Pancreas (tissue), 10 donors: ENCODE data around the gene ISOC2. TPM values are rescaled to one million over a fixed set of nuclear protein-coding genes. Genes with fewer than 3 reads are reported as not detected.

Source experiments
- ATAC-seq, 4 donors: fragments of 200-7000 bp; cut with Tn5 transposase; one replicate each; pipeline versions ENCODE4 v1.8.0 to v1.9.1; 2020; ENCODE audit warnings: mild to moderate bottlenecking in 4 of 4, moderate library complexity in 4 of 4
- DNase-seq, 6 donors: peaks; one replicate each; pipeline ENCODE4 v3.0.0-alpha.2; 2020
- FAIRE-seq: peaks from 2 replicates; lab custom pipeline; 2012; peaks lifted over from hg19 to GRCh38; lab: Jason Lieb, UNC
- H3K27ac ChIP-seq, 4 donors: fragments of 200-600 bp; sonication (generic); 1 replicate in 3 of 4; 2 replicates in 1 of 4; pipeline versions ENCODE4 v1.5.0 to v1.8.0; 2020
- H3K27me3 ChIP-seq, 4 donors: fragments of 200-600 bp; one replicate each; pipeline ENCODE4 v1.8.0; 2021
- H3K36me3 ChIP-seq, 3 donors: fragments of 200-600 bp; sonication (generic) in 1 of 3; one replicate each; pipeline versions ENCODE4 v1.5.0 to v1.8.0; 2020 to 2021
- H3K4me1 ChIP-seq, 3 donors: fragments of 200-600 bp; one replicate each; pipeline ENCODE4 v1.8.0; 2021
- H3K4me3 ChIP-seq, 4 donors: fragments of 200-600 bp; sonication (generic) in 2 of 4; one replicate each; pipeline versions ENCODE4 v1.5.0 to v1.8.0; 2020 to 2021
- H3K9me3 ChIP-seq, 4 donors: fragments of 200-600 bp; one replicate each; pipeline ENCODE4 v1.8.0; 2021
- WGBS, 2 donors: extraction: QIAGEN DNeasy Blood & Tissue Kit; methylation state at CpG; one replicate each; pipeline ENCODE4 v1.1.7; 2013; 5-methylcytosine and 5-hydroxymethylcytosine counted together
- intact Hi-C, 3 donors: fragments of 100-400 bp; cut with DNase I; formaldehyde crosslinking; loops; one replicate each; pipeline versions ENCODE4 v1.11.1 to v1.14.2; 2022
- polyA plus RNA-seq, 2 donors: library from polyadenylated mRNA; stranded (reverse); fragments of 200-250 nt; gene quantifications; one replicate each; pipeline ENCODE4 v1.2.3, GENCODE V29; 2013
- total RNA-seq, 6 donors: library from RNA; stranded (reverse); fragmentation: NEBNext Ultra II Directional in 4 of 6; extraction: Animal tissue kit (Norgen Biotek cat#: 25700) in 4 of 6; gene quantifications; one replicate each; pipeline versions ENCODE4 v1.2.1 to v1.2.4, GENCODE V29; 2021 to 2023
- TF ChIP-seq, protein P1 (sequence below), 4 donors: fragments of 200-600 bp; sonication (generic) in 3 of 4; IDR thresholded peaks; one replicate each; pipeline versions ENCODE4 v1.5.0 to v1.8.0; 2021; ENCODE audit warnings: antibody characterized with exemption in 4 of 4
- donor health status: healthy with polysubstance abuse.
- donor health status: DM: no; HTN: no; CAD: no; lungs with moderate emphysema.
- donor health status: DM: no; HTN: no; CAD: no.
- donor health status: control.
- donor health status: control.
- donor health status: Bipolar disorder and iron deficiency.
- donor health status: DM: yes; HTN: yes; CAD: no.
- donor health status: DM: no; HTN: no; CAD: no.
- donor health status: DM: no; HTN: no; CAD: no.
- donor health status: DM: yes; HTN: yes; CAD: no.

ISOC2 gene
- total and polyA plus RNA-seq, 8 donors = 13.0 to 43.9 (median 21.8) TPM

DNA sequence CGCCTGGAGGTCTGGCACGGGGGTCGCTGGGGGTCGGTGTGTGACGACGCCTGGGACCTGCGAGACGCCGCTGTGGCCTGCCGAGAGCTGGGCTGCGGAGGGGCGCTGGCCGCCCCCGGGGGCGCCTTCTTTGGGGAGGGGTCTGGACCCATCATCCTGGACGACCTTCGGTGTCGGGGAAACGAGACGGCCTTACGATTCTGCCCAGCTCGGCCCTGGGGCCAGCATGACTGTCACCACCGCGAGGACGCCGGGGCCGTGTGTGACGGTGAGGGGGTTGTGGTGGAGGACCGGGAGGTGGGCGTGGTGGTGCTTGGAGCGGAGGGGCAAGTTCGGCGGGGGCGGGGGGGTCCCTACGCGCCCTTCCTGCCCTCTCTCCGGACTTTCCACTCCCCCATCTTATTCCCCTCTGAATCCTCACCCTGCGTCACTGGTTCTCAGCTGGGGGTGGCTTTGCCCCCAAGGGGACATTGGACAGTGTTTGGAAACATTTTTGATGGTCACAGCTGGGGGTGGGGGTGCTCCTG is 32.3 kb upstream of the ISOC2 start:
- ATAC-seq (no peak), DNase-seq (peak in 1 of 6 donors; percentile 20), FAIRE-seq (no peak)
- no peaks in the 10 kb centered on the region for H3K36me3 ChIP-seq
- 29 to 46% methylated on average over 30 to 33 of the region's 38 CpGs for WGBS, 2 donors
- TF ChIP-seq, protein P1, sequence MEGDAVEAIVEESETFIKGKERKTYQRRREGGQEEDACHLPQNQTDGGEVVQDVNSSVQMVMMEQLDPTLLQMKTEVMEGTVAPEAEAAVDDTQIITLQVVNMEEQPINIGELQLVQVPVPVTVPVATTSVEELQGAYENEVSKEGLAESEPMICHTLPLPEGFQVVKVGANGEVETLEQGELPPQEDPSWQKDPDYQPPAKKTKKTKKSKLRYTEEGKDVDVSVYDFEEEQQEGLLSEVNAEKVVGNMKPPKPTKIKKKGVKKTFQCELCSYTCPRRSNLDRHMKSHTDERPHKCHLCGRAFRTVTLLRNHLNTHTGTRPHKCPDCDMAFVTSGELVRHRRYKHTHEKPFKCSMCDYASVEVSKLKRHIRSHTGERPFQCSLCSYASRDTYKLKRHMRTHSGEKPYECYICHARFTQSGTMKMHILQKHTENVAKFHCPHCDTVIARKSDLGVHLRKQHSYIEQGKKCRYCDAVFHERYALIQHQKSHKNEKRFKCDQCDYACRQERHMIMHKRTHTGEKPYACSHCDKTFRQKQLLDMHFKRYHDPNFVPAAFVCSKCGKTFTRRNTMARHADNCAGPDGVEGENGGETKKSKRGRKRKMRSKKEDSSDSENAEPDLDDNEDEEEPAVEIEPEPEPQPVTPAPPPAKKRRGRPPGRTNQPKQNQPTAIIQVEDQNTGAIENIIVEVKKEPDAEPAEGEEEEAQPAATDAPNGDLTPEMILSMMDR (IDR thresholded peaks at IDR 0.05) = no peak
- H3K4me1 ChIP-seq = no peaks in the 10 kb centered on the region
- intact Hi-C loops = no loop called here
- no peak overlapping the region for H3K4me3 ChIP-seq
- H3K9me3 ChIP-seq = no peaks in the 10 kb centered on the region
- peak overlapping the region in 2 of 4 donors; percentile 12 to 19 for H3K27ac ChIP-seq
- H3K27me3 ChIP-seq = peaks cover 0 to 4% (median 0%) of the 10 kb centered on the region in 4 donors

DNA sequence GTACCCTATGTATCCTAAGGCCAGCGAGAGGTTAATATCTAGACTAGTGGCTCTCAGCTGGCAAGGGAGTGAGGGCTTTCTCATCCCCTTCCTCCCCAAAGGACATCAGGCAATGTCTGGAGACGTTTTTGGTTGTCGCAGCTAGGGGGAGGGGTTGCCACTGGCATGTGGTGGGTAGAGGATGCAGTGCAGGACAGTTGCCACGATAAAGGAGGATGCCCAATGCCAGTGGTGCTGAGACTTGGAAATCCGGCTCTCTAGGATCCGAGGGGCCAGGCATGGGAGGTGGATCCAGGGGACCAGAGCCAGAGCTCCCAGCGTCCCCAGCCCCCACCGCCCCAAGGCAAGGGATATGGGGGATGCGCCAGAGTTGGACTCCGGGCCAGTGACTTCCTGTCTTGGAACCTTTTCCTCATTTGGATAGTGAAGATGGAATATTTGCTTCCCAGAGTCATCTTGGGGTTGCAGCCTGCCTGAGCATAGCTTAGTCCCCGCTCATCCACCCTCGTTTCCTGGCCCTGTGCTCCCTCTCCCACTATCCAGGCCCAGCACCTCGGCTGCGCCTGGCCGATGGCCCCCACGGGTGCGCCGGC is 31.7 kb upstream of the ISOC2 start:
- FAIRE-seq (no peak), DNase-seq (peak in 2 of 6 donors; percentile 10 to 46), ATAC-seq (peak in 2 of 4 donors; percentile 10 to 29)
- Histone ChIP-seq H3K9me3 (no peaks in the 10 kb centered on the region), H3K4me1 (no peaks in the 10 kb centered on the region), H3K36me3 (no peaks in the 10 kb centered on the region), H3K27ac (peak overlapping the region in 2 of 4 donors; percentile 12 to 19), H3K27me3 (peaks cover 0 to 4% (median 0%) of the 10 kb centered on the region in 4 donors), H3K4me3 (no peak overlapping the region)
- 35 to 52% methylated on average over 18 of the region's 18 CpGs for WGBS, 2 donors
- intact Hi-C loops = no loop called here
- TF ChIP-seq, protein P1 (IDR thresholded peaks at IDR 0.05) = no peak

DNA sequence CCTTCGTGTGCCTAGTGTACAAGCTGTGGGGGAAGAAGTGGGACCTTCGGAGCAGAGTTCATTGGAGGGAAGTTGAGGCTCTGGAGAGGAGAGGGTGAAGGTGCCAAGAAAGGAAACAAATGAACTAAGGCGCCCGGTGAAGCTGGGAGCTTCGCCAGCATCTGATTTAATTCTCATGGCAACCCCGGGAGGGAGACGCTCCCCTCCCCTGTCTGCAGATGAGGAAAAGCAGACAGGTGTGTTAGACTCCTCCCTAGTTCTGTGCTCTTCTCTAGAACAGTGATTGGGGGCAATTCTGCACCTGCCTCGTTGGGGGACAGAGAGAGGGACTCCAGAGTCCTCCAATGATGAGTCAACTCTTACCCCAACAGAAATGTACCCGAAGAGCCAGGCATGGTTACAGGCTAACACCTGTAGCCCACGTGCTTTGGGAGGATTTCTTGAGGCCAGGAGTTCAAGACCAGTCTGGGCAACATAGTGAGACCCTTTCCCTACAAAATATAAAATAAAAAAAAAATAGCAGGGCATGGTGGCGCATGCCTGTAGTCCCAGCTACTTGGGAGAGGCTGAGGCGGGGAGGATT is 31.0 kb upstream of the ISOC2 start:
- H3K4me3 ChIP-seq = no peak overlapping the region
- no peaks in the 10 kb centered on the region for H3K36me3 ChIP-seq
- peaks cover 0 to 4% (median 0%) of the 10 kb centered on the region in 4 donors for H3K27me3 ChIP-seq
- DNase-seq (peak in 2 of 6 donors; percentile 3 to 19), FAIRE-seq (no peak), ATAC-seq (peak in 1 of 4 donors; percentile 34)
- H3K27ac ChIP-seq = no peak overlapping the region
- intact Hi-C loops = no loop called here
- WGBS, 2 donors = 27 to 29% methylated on average over 12 of the region's 12 CpGs
- TF ChIP-seq, protein P1 (IDR thresholded peaks at IDR 0.05) = no peak
- no peaks in the 10 kb centered on the region for H3K4me1 ChIP-seq
- no peaks in the 10 kb centered on the region for H3K9me3 ChIP-seq

DNA sequence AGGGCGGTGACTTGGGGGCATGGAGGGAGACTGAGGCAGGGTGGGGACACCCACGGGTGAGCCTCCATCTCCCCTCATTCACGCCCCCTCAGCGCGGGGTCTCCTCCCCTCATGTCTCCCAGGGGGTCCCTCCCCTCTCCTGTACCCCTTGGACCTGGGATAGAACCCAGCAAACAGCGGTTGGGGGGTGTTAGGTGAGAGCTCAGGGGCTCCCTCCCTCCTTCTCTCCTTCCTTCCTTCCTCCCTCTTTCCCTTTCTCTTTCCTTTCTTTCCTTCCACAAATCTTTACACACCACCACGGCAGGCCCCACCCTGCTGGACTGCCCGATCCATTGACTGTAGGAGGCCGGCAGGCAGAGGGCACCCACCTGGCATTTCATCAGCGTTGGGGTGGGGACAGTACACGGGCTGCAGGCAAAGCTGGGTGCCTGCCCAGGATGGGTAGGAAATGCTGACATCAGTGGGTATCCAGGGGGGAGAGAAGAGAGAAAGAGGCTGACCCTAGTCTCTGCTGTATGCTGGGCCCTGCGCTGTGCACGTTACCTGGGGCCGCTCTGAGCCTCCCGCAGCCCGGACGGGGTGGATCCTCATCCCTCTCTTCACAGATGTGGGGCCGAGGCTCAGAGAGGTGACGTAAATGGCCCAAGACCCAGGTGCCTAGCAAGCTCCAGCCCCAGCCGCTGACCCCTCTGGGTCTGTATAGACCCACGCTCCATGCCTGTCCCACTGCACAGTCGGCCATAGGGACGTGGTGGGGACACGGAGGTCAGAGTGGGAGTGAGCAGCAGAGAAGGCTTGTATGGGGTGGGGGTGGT is 30.3 kb upstream of the ISOC2 start:
- WGBS, 2 donors = 52 to 55% methylated on average over 22 to 24 of the region's 24 CpGs
- DNase-seq (peak in 1 of 6 donors; percentile 22), ATAC-seq (peak in 1 of 4 donors; percentile 2), FAIRE-seq (no peak)
- intact Hi-C loops = no loop called here
- no peaks in the 10 kb centered on the region for H3K36me3 ChIP-seq
- H3K27me3 ChIP-seq = peaks cover 0 to 4% (median 0%) of the 10 kb centered on the region in 4 donors
- TF ChIP-seq, protein P1 (IDR thresholded peaks at IDR 0.05) = no peak
- H3K9me3 ChIP-seq = no peaks in the 10 kb centered on the region
- no peaks in the 10 kb centered on the region for H3K4me1 ChIP-seq
- no peak overlapping the region for H3K27ac ChIP-seq
- H3K4me3 ChIP-seq = no peak overlapping the region
